Upper lobe of left lung (tissue), 4 donors: ENCODE results near the gene AHCYL2.

Experiments
- CTCF ChIP-seq, 6 experiments: fragments of 450-650 bp in 4 of 6; fragments of 200-600 bp in 2 of 6; sonication (generic) in 2 of 6; IDR thresholded peaks; one replicate each; pipeline ENCODE4 v1.5.1; 2016 to 2019; ENCODE audit warnings: antibody characterized with exemption in 6 of 6
- EP300 ChIP-seq, 4 donors: sonication (generic); formaldehyde crosslinking; IDR thresholded peaks; one replicate each; pipeline ENCODE4 v1.5.1; 2017; ENCODE audit warnings: antibody characterized with exemption in 4 of 4, control low read depth in 2 of 4
- POLR2A ChIP-seq, 4 donors: fragments of 450-650 bp; IDR thresholded peaks; one replicate each; pipeline ENCODE4 v1.5.1; 2016 to 2017; ENCODE audit warnings: antibody characterized with exemption in 4 of 4, mild to moderate bottlenecking in 2 of 4
- POLR2AphosphoS5 ChIP-seq, 2 donors: sonication (generic); formaldehyde crosslinking; IDR thresholded peaks; one replicate each; pipeline ENCODE4 v1.5.1; 2017; ENCODE audit warnings: antibody characterized with exemption in 2 of 2

- TF ChIP-seq POLR2A (IDR thresholded peaks at IDR 0.05) (no peak), CTCF (IDR thresholded peaks at IDR 0.05) (no peak), POLR2AphosphoS5 (IDR thresholded peaks at IDR 0.05) (no peak), EP300 (IDR thresholded peaks at IDR 0.05) (no peak)
Measured at GRCh38 chr7:129212126-129212525, 12.7 kb upstream of the AHCYL2 start.
